GM18498 (cell line): Measurements from ENCODE around the gene TCEAL4.
"Not testable (repeated sequence)": the region's sequence is repeated elsewhere in the genome, so short reads cannot be mapped to it uniquely, and the experiment has no call there.

Experiments
- ATAC-seq: cut with Tn5 transposase; IDR thresholded peaks from one replicate; pipeline ENCODE4 v1.9.1; 2021; ENCODE audit warnings: mild to moderate bottlenecking, moderate library complexity; ENCODE audit not compliant: unreplicated experiment

TCEAL4 gene

GRCh38 chrX:103586659-103587058 is 1.3 kb downstream of the TCEAL4 start:
- ATAC-seq, result no peak

GRCh38 chrX:103592295-103592694 is 7.0 kb downstream of the TCEAL4 start:
- not testable (repeated sequence) for ATAC-seq

GRCh38 chrX:103595202-103595601 is 9.9 kb downstream of the TCEAL4 start:
- not testable (repeated sequence) for ATAC-seq

DNA sequence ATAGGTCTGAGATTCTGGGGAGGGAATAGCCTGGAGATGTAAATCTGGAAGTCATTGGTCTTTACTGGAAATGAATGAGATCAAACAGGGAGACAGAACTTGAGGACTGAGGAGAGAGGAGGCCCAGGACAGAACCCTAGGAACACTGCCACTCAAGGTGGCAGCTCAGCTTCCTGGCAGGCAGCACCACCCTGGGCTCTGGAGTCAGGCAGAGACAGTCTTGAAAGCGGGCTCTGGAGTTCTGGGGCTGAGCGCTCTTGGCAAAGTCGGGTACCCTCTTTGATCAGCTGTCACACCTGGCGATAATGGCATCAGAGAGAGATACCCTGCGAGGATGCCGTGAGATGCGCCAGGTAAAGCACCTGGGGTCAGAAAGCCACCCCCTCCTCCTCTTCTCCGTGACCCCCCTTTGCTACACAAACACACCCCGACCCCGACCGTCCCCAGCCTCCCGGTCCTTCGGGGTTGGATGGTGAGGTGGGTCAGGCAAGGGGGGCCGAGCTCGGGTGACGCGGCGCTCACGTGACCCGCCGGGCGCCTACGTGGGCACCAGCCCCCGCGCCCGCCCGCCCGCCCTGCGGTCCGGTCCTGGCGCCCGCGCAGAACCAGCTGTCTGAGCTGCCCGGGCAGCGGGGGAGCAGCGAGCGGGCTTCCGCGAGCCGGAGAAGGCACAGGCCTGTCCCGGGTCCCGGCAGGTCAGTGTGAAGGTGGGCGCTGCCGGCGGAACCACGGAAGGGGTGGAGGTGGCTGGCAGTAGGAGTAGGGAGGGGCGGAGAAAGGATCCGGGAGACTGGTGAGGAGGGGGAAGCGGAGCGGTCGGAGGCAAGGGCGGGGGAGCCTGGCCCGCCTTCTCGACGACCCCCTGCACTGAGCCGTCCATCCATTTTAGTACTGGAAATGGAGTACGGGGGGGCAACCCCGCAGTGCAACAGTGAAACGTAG is 22.3 kb downstream of the TCEAL4 start, which contains the start of gene TCEAL3:
TSS of gene TCEAL3 (plus strand) at position 600 of the 942 bp plus-strand sequence. CDS start 1,102 bp downstream, outside the sequence.
- peak; percentile 92 for ATAC-seq

GRCh38 chrX:103608306-103608963 is 23.1 kb downstream of the TCEAL4 start:
- ATAC-seq, result peak; percentile 28

DNA sequence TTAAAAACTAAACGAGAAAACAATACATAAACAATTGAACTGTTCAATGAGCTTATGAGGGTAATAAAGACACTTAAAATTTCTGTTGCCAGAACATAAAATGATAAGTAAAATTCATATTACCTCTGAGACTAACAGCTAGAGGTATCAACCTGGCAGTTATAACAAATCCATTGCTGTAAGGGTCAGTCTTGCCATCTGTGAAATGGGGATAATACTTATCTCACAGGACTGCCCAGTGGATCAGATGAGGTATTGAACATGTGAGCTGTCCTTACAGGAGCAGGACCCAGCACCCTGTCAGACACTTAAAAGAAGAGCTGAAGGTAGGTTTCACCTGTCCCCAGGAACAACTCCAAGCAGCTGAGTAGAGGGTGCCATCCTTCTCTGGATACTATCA is 25.0 kb downstream of the TCEAL4 start:
- ATAC-seq, result no peak

DNA sequence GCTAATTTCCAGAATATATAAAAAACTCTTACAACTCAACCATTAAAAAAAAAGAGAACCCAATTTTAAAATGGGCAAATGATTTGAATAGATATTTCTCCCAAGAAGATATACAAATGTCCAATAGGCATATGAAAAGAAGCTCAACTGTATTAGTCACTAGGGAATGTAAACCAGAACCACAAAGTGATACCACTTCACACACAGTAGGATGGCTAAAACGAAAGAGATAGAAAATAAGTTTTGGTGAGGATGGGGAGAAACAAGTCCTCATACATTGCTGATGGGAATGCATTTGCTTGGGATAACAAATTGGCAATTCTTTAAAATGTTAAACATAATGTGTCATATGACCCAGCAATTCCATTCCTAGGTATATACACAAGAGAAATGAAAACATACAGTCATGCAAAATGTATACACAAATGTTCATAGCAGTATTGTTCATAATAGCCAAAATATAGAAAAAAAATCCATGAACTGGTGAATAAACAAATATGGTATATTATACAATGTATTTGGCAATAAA is 28.1 kb downstream of the TCEAL4 start:
- ATAC-seq, result no peak

DNA sequence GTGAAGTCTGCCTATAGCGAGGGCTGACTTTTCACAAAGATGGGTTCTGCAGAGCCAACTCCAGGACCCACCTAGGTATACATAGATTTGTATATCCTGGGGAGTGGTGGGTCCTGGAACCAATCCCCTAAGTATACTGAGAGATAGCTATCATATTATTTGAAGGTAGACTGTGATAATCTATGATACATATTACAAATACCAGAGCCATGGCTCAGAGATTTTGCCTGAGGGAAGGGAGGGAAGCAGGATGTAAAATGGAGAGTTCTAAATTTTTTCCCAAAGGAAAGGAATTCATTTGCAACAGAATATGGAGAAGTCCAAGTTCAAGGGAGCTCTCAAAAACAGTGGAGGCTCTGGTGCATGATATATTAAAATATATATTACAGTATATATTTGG is 29.7 kb downstream of the TCEAL4 start:
- ATAC-seq, result no peak

DNA sequence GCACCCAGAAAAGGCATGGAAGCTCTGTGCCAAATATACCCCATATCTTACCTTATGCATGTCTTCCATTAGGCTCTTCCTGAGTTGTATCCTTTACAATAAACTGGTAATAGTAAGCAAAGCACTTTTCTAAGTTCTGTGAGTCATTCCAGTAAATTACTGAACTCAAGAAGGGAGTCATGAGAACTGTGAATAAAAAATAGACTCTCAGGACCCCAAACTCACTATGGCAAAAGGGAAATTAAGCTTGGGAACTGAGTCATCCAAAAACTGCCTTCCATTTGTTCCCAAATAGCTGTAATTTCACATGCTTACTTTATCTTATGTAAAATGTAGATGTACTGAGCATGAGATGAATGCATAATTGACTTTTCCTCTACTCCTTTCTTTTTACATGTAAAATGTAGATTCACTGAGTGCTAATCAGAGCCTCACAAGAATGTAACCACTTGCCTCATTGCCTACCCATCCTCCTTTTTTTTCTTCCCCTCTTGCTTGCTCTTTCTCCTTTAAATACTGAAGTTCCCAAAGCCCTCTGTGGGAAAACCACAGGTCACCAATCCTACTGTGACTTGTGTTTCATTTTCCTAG is 30.6 kb downstream of the TCEAL4 start:
- ATAC-seq, result no peak

DNA sequence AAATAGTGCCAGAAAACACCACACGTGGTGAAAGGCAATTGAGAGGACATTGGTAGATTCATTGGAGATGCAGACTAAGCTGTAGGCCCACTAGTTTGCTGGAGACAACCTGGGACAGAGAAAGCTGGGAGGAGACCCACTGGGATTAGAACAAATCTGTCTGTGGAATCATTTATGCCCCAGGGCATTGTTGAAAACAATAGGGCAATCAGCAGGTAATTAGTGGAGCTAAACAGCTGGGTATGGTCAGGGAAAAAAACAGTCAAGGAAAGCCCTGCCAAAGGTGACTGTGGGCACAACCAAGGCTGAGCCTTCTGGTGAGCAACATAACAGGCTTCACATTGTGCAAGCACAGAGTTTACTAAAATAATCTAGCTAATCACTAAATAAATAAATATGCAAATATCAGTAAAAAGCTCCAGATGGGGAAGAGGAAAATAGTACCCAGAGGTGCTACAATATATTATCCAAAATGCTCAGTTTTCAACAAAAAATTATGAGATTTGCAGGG is 31.4 kb downstream of the TCEAL4 start:
- no peak for ATAC-seq

DNA sequence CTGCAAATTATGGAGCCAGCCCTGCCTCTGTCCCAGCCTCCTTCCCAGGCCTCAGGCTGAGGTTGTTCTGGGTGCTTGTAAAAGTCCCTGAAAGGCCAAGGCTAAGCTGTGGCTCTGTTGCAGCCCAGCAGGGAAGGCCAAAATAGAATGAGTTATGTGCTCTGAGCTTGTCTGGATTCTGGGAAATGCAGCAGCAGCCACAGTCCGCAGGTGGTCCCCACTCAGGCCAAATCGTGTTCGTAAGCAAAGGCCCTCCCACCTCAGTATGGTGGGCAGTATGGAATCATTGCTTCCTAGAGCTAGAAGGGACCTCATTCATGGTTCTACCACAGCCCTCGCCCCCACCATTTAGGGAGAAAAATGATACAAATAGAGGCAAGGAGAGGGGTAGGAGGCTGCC is 38.8 kb downstream of the TCEAL4 start:
- no peak for ATAC-seq

- no peak for ATAC-seq
These were observed 41.5 kb downstream of the TCEAL4 start for GRCh38 chrX:103626855-103627254.

DNA sequence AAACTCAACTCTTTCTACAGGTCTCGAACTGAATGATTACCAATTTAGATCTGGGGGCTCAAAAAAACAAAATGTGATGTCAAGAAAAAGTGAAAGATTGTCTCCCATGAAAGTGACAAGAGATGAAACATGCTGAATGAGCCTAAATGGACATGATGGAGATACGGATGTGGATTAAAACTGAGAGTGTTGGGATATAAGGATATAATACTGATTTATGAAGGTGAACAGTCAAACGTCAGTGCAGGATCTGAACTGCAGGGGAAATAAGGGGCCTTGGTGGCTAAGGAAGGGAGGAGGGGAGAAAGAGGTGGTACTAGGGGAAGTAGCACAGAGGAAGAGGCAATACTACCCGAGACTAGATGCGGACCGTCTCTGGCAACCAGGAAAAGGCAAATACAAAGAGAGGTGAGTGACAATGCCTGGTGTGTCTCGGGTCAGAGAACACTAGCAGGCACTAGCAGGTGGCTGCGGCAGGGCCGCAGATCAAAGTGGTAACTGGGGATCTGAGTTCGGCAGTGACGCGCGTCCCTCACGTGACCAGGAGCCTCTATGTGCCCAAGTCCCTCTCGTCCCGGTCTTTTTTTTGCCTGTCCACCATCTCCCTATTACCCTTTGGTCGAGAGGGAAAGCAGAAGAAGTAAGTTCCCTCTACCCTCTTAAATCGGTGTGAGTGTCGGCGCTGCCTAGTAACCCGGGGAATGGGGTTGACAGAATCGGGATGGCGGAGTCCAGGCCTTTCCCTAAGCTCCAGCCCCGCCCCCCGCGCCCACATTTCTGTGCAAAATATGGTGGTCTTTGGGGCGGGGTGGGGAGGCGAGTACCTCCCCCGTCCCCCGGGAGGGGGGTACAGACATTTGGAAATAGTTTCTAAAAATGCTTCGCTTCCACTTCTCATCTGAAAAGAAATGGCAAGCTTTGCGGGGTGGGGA is 43.3 kb downstream of the TCEAL4 start, which contains the start of gene TCEAL1:
TSS of gene TCEAL1 (plus strand) at position 590 of the 932 bp plus-strand sequence. CDS start 942 bp downstream, outside the sequence.
- ATAC-seq, result peak; percentile 75

DNA sequence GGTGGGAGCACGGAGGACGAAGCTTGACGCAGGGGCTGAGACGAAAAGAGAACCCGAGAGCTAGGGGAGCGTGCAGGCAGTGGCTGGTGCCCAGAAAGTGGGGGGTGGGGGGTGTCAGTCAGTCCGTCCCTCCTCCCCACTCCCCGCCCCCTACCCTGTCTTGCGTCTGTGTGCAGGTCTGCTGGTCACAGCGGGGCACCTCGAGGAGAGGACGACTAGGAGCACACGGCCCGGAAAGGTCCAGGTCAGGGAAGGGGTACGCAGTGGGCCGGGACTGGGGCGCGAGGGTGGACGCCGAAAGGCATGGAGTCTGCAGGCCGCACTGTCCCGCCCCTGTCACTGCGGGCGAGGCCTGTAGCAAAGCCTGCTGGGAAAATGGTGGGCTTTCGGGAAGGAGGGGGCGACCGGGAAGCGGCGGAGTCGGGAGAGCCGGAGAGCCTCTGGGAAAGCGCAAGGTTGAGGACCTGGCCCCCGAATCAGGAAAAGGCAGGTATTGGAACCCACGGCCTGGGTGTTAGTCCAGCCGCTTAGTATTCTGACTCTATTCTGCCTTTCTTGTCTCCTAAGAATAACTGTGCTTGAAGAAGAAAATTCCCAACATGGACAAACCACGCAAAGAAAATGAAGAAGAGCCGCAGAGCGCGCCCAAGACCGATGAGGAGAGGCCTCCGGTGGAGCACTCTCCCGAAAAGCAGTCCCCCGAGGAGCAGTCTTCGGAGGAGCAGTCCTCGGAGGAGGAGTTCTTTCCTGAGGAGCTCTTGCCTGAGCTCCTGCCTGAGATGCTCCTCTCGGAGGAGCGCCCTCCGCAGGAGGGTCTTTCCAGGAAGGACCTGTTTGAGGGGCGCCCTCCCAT is 44.2 kb downstream of the TCEAL4 start:
- peak; percentile 44 for ATAC-seq

DNA sequence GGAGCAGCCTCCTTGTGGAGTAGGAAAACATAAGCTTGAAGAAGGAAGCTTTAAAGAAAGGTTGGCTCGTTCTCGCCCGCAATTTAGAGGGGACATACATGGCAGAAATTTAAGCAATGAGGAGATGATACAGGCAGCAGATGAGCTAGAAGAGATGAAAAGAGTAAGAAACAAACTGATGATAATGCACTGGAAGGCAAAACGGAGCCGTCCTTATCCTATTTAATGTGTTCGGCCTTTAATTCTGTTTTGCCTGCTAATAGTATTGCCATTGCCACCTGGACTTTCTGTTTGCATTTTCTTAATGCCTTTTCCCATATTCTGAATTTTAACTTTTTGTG is 44.8 kb downstream of the TCEAL4 start:
- ATAC-seq, result no peak

DNA sequence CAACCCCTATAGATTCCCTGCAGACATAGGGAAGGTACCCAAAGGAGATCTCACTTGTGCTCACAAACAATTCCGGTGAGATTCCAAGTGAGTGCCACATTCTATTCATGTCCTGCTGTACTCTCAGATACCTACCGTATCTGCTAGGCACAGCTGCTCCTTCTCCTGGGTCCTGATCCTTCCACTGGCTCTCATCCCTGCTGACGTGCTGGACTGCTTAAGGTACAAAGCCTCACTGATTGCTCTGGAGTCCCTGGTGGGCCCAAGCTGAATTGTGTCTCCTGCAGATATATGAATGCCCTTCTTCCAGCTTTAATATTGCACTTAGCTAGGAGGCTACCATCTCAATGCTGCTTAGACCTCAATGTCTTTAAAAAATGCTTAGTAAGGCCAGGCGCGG is 45.8 kb downstream of the TCEAL4 start:
- ATAC-seq, result no peak

DNA sequence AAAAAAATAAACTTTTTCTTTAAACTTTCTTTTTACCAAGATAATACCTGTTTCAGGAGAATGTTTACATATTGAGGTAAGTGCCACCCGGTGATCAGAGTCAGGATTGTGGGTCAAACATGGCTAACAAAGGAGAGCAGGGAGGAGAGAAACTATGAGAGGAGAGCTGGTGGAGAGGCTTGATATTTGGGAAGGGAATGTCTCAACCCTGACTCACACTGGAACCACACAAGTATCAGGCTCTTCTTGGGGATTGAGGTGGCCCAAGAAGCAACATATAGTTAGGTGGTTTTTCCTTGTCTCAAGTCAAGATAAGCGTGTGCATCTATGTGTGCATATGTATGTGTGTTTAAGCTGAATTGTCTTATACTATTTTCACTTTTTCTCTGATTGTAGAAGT is 50.1 kb downstream of the TCEAL4 start:
- ATAC-seq, result no peak
